RWPE1 (cell line): ENCODE measurements around the gene INKA2.

Experiments used
- CTCF ChIA-PET: fragments of 350-600 bp; sonication (Branson Sonifier 250); formaldehyde crosslinking; extraction: SDS; loops from one replicate; lab custom pipeline; 2021; lab: Yijun Ruan, JAX
- POLR2A ChIA-PET: fragments of 400-600 bp; formaldehyde crosslinking; extraction: SDS; loops from one replicate; lab custom pipeline; 2020; ENCODE audit warnings: antibody characterized with exemption; ENCODE audit not compliant: low non-redundant PET; lab: Yijun Ruan, JAX
- DNase-seq: peaks from one replicate; pipeline ENCODE4 v3.0.0; 2012; ENCODE audit warnings: low spot score
- H3K27ac ChIP-seq: fragments of 450-650 bp; 2 replicates; pipeline ENCODE4 v1.5.1; 2017
- TF ChIP-seq, protein P1 (sequence below): fragments of 450-650 bp; conservative IDR thresholded peaks from 2 replicates; pipeline ENCODE4 v1.5.1; 2017; ENCODE audit warnings: low read depth, mild to moderate bottlenecking

INKA2 gene

DNA sequence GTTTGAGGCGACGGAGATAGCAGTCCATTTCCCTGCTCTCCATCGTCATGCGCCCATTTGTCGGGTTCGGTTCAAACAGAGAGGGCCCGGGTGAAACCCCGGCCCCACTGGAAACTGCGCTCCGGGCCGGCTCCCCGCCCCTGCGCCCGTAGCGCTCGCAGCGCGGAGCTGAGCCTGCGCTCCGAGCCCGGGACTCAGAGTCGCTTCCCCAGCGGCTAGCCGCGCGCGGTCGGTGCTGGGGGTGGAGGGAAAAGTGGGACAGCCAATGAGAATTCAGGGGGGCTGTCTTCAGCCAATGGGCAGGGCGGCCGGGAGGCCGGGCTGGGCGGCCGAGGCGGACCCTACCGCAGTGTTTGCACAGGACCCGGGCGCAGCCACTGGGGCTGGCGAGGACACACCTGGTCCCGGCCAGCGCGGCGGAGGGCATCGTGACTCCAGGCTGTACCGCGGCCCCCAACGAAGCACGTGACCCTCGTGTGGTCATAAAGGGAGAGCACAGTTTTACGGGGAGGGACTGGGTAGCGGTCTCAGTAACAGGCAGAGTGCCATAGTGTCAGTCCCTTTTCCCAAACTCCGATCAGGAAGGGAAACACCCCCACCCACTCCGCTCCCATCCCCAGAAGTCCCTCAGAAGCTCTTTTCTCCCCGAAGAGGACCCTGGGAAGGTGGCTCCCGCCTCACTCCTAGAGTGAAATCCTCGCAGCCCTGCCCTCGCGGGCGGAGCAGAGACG is at the start of gene INKA2:
INKA2 (minus strand) TSS at position 202 of the 731 bp plus-strand sequence; CDS start at position 49, 153 bp downstream.
- POLR2A ChIA-PET = no interaction called here
- peak; percentile 90 for DNase-seq
- TF ChIP-seq, protein P1, sequence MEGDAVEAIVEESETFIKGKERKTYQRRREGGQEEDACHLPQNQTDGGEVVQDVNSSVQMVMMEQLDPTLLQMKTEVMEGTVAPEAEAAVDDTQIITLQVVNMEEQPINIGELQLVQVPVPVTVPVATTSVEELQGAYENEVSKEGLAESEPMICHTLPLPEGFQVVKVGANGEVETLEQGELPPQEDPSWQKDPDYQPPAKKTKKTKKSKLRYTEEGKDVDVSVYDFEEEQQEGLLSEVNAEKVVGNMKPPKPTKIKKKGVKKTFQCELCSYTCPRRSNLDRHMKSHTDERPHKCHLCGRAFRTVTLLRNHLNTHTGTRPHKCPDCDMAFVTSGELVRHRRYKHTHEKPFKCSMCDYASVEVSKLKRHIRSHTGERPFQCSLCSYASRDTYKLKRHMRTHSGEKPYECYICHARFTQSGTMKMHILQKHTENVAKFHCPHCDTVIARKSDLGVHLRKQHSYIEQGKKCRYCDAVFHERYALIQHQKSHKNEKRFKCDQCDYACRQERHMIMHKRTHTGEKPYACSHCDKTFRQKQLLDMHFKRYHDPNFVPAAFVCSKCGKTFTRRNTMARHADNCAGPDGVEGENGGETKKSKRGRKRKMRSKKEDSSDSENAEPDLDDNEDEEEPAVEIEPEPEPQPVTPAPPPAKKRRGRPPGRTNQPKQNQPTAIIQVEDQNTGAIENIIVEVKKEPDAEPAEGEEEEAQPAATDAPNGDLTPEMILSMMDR = no peak
- peak within 1 kb of the TSS; percentile 97 for H3K27ac ChIP-seq
- CTCF ChIA-PET = interaction anchor here (0.6 kb wide), 1 partner anchor 630 kb away, joined by 4 read pairs; no protein-coding TSS in a partner anchor

DNA sequence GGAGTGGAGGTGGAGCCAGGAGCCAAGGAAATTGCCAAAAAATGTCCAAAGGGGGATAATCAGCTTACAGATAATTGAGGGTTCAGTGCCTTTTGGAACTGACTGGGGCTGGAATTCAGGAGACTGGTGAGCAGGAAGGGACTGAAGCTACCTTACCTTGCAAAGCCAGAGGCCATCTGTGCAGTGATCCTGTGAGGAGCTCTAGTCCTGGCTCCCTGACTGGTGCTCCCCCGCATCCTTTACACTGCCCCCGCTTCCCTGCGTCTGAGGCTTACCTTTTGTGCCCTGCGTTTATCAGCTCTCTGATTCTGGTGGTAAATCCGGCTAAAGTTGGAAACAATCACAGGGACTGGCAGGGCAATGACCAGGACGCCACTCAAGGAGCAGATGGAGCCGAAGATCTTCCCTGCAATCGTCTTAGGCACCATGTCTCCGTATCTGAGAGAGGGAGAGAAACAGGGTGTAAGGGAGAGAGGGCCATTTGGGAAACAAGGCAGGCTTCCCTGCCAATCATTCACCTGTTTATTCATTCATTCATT is 47.5 kb upstream of the INKA2 start:
- no peak overlapping the region for H3K27ac ChIP-seq
- ChIA-PET POLR2A (no interaction called here), CTCF (interaction anchor here (0.7 kb wide), 1 partner anchor 12 kb away, joined by 3 read pairs; no protein-coding TSS in a partner anchor)
- TF ChIP-seq, protein P1 = no peak
- no peak for DNase-seq

DNA sequence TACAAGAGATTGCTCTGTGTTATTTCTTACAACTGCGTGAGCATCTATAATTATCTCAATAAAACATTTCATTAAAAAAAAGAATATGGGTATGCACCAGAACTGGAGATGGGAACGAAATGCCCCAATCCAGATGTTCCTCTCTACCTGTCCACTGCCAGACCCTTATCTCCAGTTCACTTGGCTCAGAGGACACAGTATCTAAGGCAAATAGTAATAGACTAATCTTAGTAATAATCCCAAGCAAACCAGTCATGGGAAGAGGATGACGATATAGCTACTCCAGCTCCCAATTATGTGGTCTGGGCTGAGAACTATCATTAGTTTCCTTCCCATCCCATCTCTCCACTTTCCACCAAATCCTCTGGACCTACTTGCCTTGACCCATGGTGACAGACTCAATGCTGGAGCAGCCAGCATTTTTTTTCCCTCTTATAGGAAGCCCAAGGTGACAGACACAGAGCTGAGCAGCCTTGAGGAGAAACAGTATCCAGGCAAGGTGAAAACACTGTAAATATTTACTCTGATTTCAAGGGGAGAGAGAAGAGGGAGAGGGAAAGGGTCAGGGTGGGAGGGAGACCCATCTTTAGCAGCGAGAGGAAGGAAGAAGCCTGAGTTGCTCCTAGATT is 45.2 kb upstream of the INKA2 start:
- ChIA-PET POLR2A (no interaction called here), CTCF (no interaction called here)
- no peak for DNase-seq
- TF ChIP-seq, protein P1 = no peak
- H3K27ac ChIP-seq = no peak overlapping the region

DNA sequence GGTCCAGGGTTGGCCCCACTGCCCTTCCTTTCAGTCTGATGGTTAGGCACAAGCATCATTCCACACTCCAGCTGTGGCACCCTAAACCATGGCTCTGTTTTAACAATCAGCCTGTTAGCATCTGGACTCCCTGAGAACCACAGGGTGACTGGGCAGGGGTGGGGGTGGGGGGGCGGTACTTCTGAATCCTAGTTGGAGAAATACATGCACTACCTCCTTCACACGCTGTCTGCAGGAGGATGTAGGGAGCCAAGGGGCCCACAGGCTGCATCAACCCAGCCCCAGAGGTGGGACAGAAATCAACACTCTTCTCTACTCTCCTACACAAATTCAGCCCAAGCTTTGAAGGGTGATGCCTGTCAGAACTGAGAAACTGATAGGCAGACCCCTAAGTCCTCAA is 40.4 kb upstream of the INKA2 start:
- CTCF ChIA-PET = no interaction called here
- TF ChIP-seq, protein P1 = no peak
- POLR2A ChIA-PET = no interaction called here
- no peak for DNase-seq
- H3K27ac ChIP-seq = no peak overlapping the region

DNA sequence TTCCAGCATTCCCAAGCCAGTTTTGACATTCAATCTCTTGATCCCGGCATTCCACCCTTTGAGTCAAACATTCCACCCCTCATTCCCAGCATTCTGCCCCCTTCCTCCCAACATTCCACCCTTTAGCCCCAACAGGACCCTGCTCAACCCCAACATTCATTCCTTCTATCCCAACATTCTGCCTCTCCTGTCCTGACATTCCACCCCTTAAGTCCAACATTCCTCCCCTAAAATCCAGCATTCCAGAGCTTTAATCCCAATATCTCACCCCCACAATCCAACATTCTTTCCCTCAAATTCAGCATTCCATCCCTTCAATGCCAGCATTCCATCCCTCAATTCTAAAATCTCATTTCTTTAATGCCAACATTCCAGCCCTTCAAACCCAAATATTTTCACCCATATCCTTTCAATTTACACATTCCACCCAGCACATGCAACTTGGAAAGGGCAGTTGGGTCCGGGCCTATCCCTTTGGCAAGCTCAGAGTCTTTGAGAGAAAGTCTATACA is 39.4 kb upstream of the INKA2 start:
- no peak overlapping the region for H3K27ac ChIP-seq
- POLR2A ChIA-PET = no interaction called here
- TF ChIP-seq, protein P1 = no peak
- no peak for DNase-seq
- CTCF ChIA-PET = no interaction called here

DNA sequence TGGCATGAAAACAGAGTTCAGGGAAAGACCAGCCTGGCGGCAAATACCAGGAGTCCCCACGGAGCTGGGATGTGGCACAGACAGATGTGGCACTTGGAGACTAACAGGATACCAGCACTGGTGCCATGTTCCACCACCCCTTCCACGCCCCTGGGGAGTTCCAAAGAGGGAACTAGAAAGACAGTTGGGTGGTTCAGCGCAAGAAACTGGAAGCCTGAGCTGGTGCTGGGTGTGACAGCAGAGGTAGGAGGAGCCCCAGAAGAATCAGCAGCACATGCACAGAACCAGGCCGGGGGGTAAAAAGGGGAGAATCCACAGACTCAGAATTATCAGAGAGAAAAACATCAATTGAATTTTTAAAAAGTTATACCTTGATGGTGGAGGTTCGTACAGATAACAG is 38.9 kb upstream of the INKA2 start:
- POLR2A ChIA-PET = no interaction called here
- no peak overlapping the region for H3K27ac ChIP-seq
- CTCF ChIA-PET = no interaction called here
- TF ChIP-seq, protein P1 = no peak
- no peak for DNase-seq
